ENCODE results near the gene MAP1LC3B2. TPM values are rescaled to one million over a fixed set of nuclear protein-coding genes. Genes with fewer than 3 reads are reported as not detected.

MAP1LC3B2 gene
- total and polyA plus RNA-seq, 2 of the 13 experiments (the other 11 are each of a cell fraction or from before 2014, with no cell fraction given): 0.60 to 2.2 TPM

DNA sequence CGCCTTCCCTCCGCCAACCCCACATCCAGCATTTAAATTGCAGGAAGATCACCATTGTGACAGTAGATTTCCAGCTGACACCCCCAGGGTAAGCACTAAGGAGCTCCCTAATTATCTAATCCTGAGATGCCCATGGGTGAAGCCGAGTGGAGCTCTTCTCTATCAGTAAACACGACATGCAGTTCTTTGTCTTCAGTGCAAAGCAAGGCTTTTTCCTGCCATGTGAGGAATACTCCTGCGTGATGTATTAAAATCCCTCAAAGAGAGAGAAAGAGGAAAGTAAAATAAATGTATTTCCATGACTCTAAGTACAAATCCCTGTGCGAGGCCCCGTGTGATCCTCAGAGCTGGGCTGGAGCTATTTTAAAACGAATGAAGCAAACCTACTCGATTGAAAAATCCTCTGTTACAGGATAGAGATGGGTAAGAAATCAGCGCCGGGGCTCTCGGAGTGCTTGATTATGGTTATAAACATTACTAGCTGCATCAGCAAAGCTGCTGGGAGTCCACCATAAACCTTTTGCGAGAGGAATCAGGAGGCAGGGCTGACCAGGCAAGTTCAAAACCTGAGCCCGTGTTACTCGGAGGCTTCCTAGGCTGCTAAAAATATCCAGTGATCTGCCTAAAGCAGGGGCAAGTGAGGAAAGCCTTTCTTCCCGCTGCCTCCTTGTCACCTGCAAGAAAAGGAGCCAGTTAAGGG is 61.5 kb downstream of the MAP1LC3B2 start:
- H3K27ac ChIP-seq (ENCODE audit: extremely low read length, insufficient read depth, low read length): no peak overlapping the region
- no TSS peak for BruUV-seq (replicated peaks)
- no peak; the same call in 2 of the 3 replicates for ATAC-seq
- H4K20me1 ChIP-seq (ENCODE audit: insufficient read depth, low read length): no peaks in the 10 kb centered on the region; the same call in 1 of the 2 replicates
- H2AFZ ChIP-seq (ENCODE audit: low read length): no peak overlapping the region
- intact Hi-C loops (cut with micrococcal nuclease; ENCODE audit: unreplicated experiment) (no loop called here), in situ Hi-C loops (cut with HindIII; ENCODE audit: extremely low pct_ligation_motif_present, low pct_unique_long_range_greater_than_20kb) (no loop called here)
- ChIA-PET POLR2A (interaction anchor here (1.4 kb wide), 1 partner anchor 16 kb away, joined by 3 read pairs; no protein-coding TSS in a partner anchor), CTCF (ENCODE audit: low intra/inter-chr PET ratio, low total read pairs) (no interaction called here)
- H3K27me3 ChIP-seq (ENCODE audit: control insufficient read depth in 1 of 2, insufficient read depth in 2 of 2, low read length in 2 of 2): 0 out of 5 replicates have a peak, but pooled peaks cover 1 to 10% of the 10 kb centered on the region in 2 experiments
- DNase-seq (ENCODE audit: low spot score): no peak
- no peak overlapping the region for H3K4me3 ChIP-seq (replicated peaks in 1 of 3; ENCODE audit: insufficient read depth in 1 of 3, low read depth in 2 of 3, low read length in 3 of 3)
- TF ChIP-seq ZNF510 (CRISPR knock-in tag; IDR thresholded peaks at IDR 0.05; ENCODE audit: low read depth) (no peak), SAP130 (CRISPR knock-in tag; IDR thresholded peaks at IDR 0.05; ENCODE audit: low read depth) (peak; percentile 2; the same call in 1 of the 2 replicates)
- 0 out of 2 replicates have a peak, but pooled peaks cover 7% of the 10 kb centered on the region for H3K9me3 ChIP-seq (ENCODE audit: low read length)
- no peaks in the 10 kb centered on the region for H3K36me3 ChIP-seq (replicated peaks in 1 of 2; ENCODE audit: control insufficient read depth in 1 of 2, insufficient read depth in 2 of 2, low read length in 2 of 2)
- 38% methylated on average over 16 of the region's 16 CpGs for WGBS (ENCODE audit: low lambda C conversion rate)
- H3K79me2 ChIP-seq (ENCODE audit: insufficient read depth, low read length): no peaks in the 10 kb centered on the region
- H3K9ac ChIP-seq (ENCODE audit: insufficient read depth, low read depth, low read length): no peak overlapping the region
- no peak for FAIRE-seq
- H3K4me2 ChIP-seq (ENCODE audit: low read depth, low read length): peak overlapping the region; percentile 4; the same call in 1 of the 2 replicates
- peaks cover 17% of the 10 kb centered on the region for H3K4me1 ChIP-seq (ENCODE audit: insufficient read depth, low read length)

DNA sequence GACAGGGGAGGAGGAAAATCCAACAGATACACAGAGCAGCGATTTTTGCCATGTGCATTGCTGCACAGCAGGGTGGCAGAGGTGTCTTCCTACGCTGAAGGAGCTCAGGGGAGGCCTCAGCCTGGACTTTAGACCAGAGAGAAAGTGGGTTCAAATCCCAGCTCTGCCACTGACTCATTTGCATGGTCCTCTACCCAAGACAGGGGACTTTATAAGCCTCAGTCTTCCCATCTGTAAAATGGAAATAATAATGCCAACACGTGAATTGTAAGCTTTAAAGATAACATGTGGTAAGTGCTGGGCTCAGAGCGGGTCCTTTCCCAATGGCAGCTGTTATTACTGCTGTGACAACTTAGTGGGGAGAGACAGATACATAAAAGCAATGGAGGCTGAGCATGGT is 62.0 kb downstream of the MAP1LC3B2 start:
- ChIA-PET POLR2A (interaction anchor here (0.5 kb wide), 1 partner anchor 54 kb away, joined by 3 read pairs; no protein-coding TSS in a partner anchor), CTCF (ENCODE audit: low intra/inter-chr PET ratio, low total read pairs) (no interaction called here)
- Histone ChIP-seq H3K4me1 (ENCODE audit: insufficient read depth, low read length) (peaks cover 17% of the 10 kb centered on the region), H3K36me3 (replicated peaks in 1 of 2; ENCODE audit: control insufficient read depth in 1 of 2, insufficient read depth in 2 of 2, low read length in 2 of 2) (no peaks in the 10 kb centered on the region), H3K9ac (ENCODE audit: insufficient read depth, low read depth, low read length) (no peak overlapping the region), H3K79me2 (ENCODE audit: insufficient read depth, low read length) (no peaks in the 10 kb centered on the region), H4K20me1 (ENCODE audit: insufficient read depth, low read length) (no peaks in the 10 kb centered on the region; the same call in 1 of the 2 replicates), H3K4me3 (replicated peaks in 1 of 3; ENCODE audit: insufficient read depth in 1 of 3, low read depth in 2 of 3, low read length in 3 of 3) (no peak overlapping the region), H3K27me3 (ENCODE audit: control insufficient read depth in 1 of 2, insufficient read depth in 2 of 2, low read length in 2 of 2) (0 out of 5 replicates have a peak, but pooled peaks cover 1 to 6% of the 10 kb centered on the region in 2 experiments), H2AFZ (ENCODE audit: low read length) (no peak overlapping the region), H3K4me2 (ENCODE audit: low read depth, low read length) (no peak overlapping the region), H3K27ac (ENCODE audit: extremely low read length, insufficient read depth, low read length) (no peak overlapping the region), H3K9me3 (ENCODE audit: low read length) (0 out of 2 replicates have a peak, but pooled peaks cover 7% of the 10 kb centered on the region)
- in situ Hi-C loops (cut with HindIII; ENCODE audit: extremely low pct_ligation_motif_present, low pct_unique_long_range_greater_than_20kb): no loop called here
- DNase-seq (ENCODE audit: low spot score) (no peak), FAIRE-seq (no peak), ATAC-seq (no peak)
- TF ChIP-seq ZNF629 (CRISPR knock-in tag; conservative IDR thresholded peaks at IDR 0.05) (peak; percentile 76), TBX2 (CRISPR knock-in tag; IDR thresholded peaks at IDR 0.05; ENCODE audit: borderline replicate concordance) (no peak)
- intact Hi-C loops (cut with micrococcal nuclease; ENCODE audit: unreplicated experiment): no loop called here
- 48% methylated on average over 4 of the region's 4 CpGs for WGBS (ENCODE audit: low lambda C conversion rate)
- no TSS peak for BruUV-seq (replicated peaks)
